Activated CD4-positive, alpha-beta T cell treated with anti-CD3 and anti-CD28 coated beads for 36 hours (primary cell): ENCODE results near the gene ABRAXAS1. TPM values are rescaled to one million over a fixed set of nuclear protein-coding genes. Genes with fewer than 3 reads are reported as not detected.

Experiments
- ATAC-seq: fragments of 200-7000 bp; cut with Tn5 transposase; one replicate; pipeline ENCODE4 v1.10.0; 2021; ENCODE audit warnings: mild to moderate bottlenecking, moderate library complexity
- CTCF ChIA-PET: fragments of 350-600 bp; sonication (Branson Sonifier 250); formaldehyde crosslinking; loops from one replicate; lab custom pipeline; 2021; ENCODE audit warnings: antibody characterized with exemption; lab: Charles Lee
- POLR2A ChIA-PET: fragments of 350-600 bp; sonication (Branson Sonifier 250); formaldehyde crosslinking; loops from one replicate; lab custom pipeline; 2021; ENCODE audit warnings: antibody characterized with exemption, inconsistent platforms; lab: Charles Lee
- DNase-seq: peaks from one replicate; pipeline ENCODE4 v3.0.0-alpha.2; 2020
- H3K27ac Mint-ChIP-seq: one replicate; pipeline ENCODE4 v1.8.0; 2021; ENCODE audit warnings: mixed read lengths
- H3K27me3 Mint-ChIP-seq: one replicate; pipeline ENCODE4 v1.8.0; 2021; ENCODE audit warnings: mixed read lengths
- H3K36me3 Mint-ChIP-seq: one replicate; pipeline ENCODE4 v1.8.0; 2021; ENCODE audit warnings: low read depth, mixed read lengths
- H3K4me1 Mint-ChIP-seq: one replicate; pipeline ENCODE4 v1.8.0; 2021; ENCODE audit warnings: mixed read lengths
- H3K4me3 Mint-ChIP-seq: one replicate; pipeline ENCODE4 v1.8.0; 2021; ENCODE audit warnings: mild to moderate bottlenecking, moderate library complexity, mixed read lengths
- H3K9me3 Mint-ChIP-seq: one replicate; pipeline ENCODE4 v1.8.0; 2021; ENCODE audit warnings: low read depth, mixed read lengths
- intact Hi-C, 2 experiments: fragments of 100-400 bp; cut with DNase I in 1 of 2; cut with micrococcal nuclease in 1 of 2; formaldehyde crosslinking; loops; one replicate each; pipeline versions ENCODE4 v1.14.2 to v1.15.1; 2022 to 2024; cut with DNase I, micrococcal nuclease
- total RNA-seq, 2 experiments: library from RNA; stranded (reverse); gene quantifications; one replicate each; pipeline ENCODE4 v1.2.3, GENCODE V29; 2021

ABRAXAS1 gene
- total RNA-seq, 2 experiments from 2014 or later = 19.2 to 22.6 TPM

- Mint-ChIP-seq H3K9me3 (no peaks in the 10 kb centered on the region), H3K4me1 (peaks cover 39% of the 10 kb centered on the region), H3K36me3 (peaks cover 54% of the 10 kb centered on the region), H3K27ac (peak overlapping the region; percentile 99), H3K4me3 (peak overlapping the region; percentile 97), H3K27me3 (no peaks in the 10 kb centered on the region)
- CTCF ChIA-PET = interaction anchor here (1.0 to 1.7 kb wide), 2 partner anchors 10 to 34 kb away, joined by 3 to 8 read pairs; no protein-coding TSS in a partner anchor
- no peak for ATAC-seq
- no peak for DNase-seq
- POLR2A ChIA-PET = interaction anchor here (0.6 to 1.3 kb wide), 2 partner anchors 10 to 442 kb away, joined by 3 to 5 read pairs; no protein-coding TSS in a partner anchor
- intact Hi-C loops = loop anchor here (1.0 to 10.0 kb wide), 16 partner anchors 31 to 1128 kb away; partner anchors contain the start of genes PLAC8 (in 2 of the 2), THAP9 (in 2 of the 2), ABRAXAS1 (in 1 of the 2) and CDS1 (in 1 of the 2)
These were observed 30.2 kb downstream of the ABRAXAS1 start for GRCh38 chr4:83454686-83455085.

GRCh38 chr4:83449009-83449408 lies 35.9 kb downstream of the ABRAXAS1 start:
- no peak overlapping the region for H3K4me3 Mint-ChIP-seq
- ChIA-PET CTCF (interaction anchor here (0.7 kb wide), 1 partner anchor 37 kb away, joined by 3 read pairs; no protein-coding TSS in a partner anchor), POLR2A (no interaction called here)
- peaks cover 34% of the 10 kb centered on the region for H3K36me3 Mint-ChIP-seq
- H3K4me1 Mint-ChIP-seq = peaks cover 21% of the 10 kb centered on the region
- intact Hi-C loops = no loop called here
- ATAC-seq (no peak), DNase-seq (no peak)
- H3K9me3 Mint-ChIP-seq = no peaks in the 10 kb centered on the region
- no peaks in the 10 kb centered on the region for H3K27me3 Mint-ChIP-seq
- no peak overlapping the region for H3K27ac Mint-ChIP-seq

GRCh38 chr4:83440899-83441298 lies 44.0 kb downstream of the ABRAXAS1 start:
- CTCF ChIA-PET = interaction anchor here (0.6 to 1.5 kb wide), 4 partner anchors 11 to 1040 kb away, joined by 3 to 6 read pairs (median 3); no protein-coding TSS in a partner anchor
- ATAC-seq = no peak
- Mint-ChIP-seq H3K9me3 (no peaks in the 10 kb centered on the region), H3K4me3 (no peak overlapping the region), H3K36me3 (peaks cover 20% of the 10 kb centered on the region), H3K27ac (no peak overlapping the region), H3K27me3 (no peaks in the 10 kb centered on the region), H3K4me1 (no peaks in the 10 kb centered on the region)
- intact Hi-C loops = no loop called here
- no peak for DNase-seq
- POLR2A ChIA-PET = interaction anchor here (0.5 kb wide), 1 partner anchor 136 kb away, joined by 3 read pairs; no protein-coding TSS in a partner anchor

GRCh38 chr4:83440148-83440814 lies 44.6 kb downstream of the ABRAXAS1 start:
- Mint-ChIP-seq H3K27ac (no peak overlapping the region), H3K9me3 (no peaks in the 10 kb centered on the region), H3K4me1 (peaks cover 3% of the 10 kb centered on the region), H3K36me3 (peaks cover 23% of the 10 kb centered on the region), H3K4me3 (no peak overlapping the region), H3K27me3 (no peaks in the 10 kb centered on the region)
- ATAC-seq (no peak), DNase-seq (no peak)
- ChIA-PET POLR2A (no interaction called here), CTCF (interaction anchor here (1.1 to 1.5 kb wide), 2 partner anchors 19 to 36 kb away, joined by 3 read pairs; no protein-coding TSS in a partner anchor)
- intact Hi-C loops = no loop called here

- no peak for DNase-seq
- POLR2A ChIA-PET = no interaction called here
- H3K27me3 Mint-ChIP-seq = no peaks in the 10 kb centered on the region
- H3K9me3 Mint-ChIP-seq = no peaks in the 10 kb centered on the region
- CTCF ChIA-PET = no interaction called here
- H3K4me3 Mint-ChIP-seq = no peak overlapping the region
- no peak overlapping the region for H3K27ac Mint-ChIP-seq
- peaks cover 3% of the 10 kb centered on the region for H3K4me1 Mint-ChIP-seq
- intact Hi-C loops = no loop called here
- H3K36me3 Mint-ChIP-seq = peaks cover 23% of the 10 kb centered on the region
- ATAC-seq = no peak
These were observed 46.2 kb downstream of the ABRAXAS1 start for GRCh38 chr4:83438719-83439118.

- Mint-ChIP-seq H3K9me3 (no peaks in the 10 kb centered on the region), H3K4me3 (no peak overlapping the region), H3K27me3 (no peaks in the 10 kb centered on the region), H3K36me3 (peaks cover 18% of the 10 kb centered on the region), H3K27ac (no peak overlapping the region), H3K4me1 (peaks cover 3% of the 10 kb centered on the region)
- ATAC-seq (no peak), DNase-seq (no peak)
- ChIA-PET CTCF (interaction anchor here (1.0 kb wide), 1 partner anchor 19 kb away, joined by 3 read pairs; no protein-coding TSS in a partner anchor), POLR2A (no interaction called here)
- intact Hi-C loops = no loop called here
These were observed 48.2 kb downstream of the ABRAXAS1 start for GRCh38 chr4:83436680-83437079.

- intact Hi-C loops = no loop called here
- no peak for DNase-seq
- no peaks in the 10 kb centered on the region for H3K9me3 Mint-ChIP-seq
- no peak overlapping the region for H3K27ac Mint-ChIP-seq
- no peak overlapping the region for H3K4me3 Mint-ChIP-seq
- ATAC-seq = no peak
- CTCF ChIA-PET = no interaction called here
- POLR2A ChIA-PET = no interaction called here
- H3K4me1 Mint-ChIP-seq = peaks cover 5% of the 10 kb centered on the region
- peaks cover 21% of the 10 kb centered on the region for H3K36me3 Mint-ChIP-seq
- H3K27me3 Mint-ChIP-seq = no peaks in the 10 kb centered on the region
These were observed 53.7 kb downstream of the ABRAXAS1 start for GRCh38 chr4:83431200-83431599.

GRCh38 chr4:83418211-83418610 lies 66.7 kb downstream of the ABRAXAS1 start:
- ChIA-PET CTCF (interaction anchor here (1.1 to 1.4 kb wide), 2 partner anchors 9 to 19 kb away, joined by 3 read pairs; no protein-coding TSS in a partner anchor), POLR2A (no interaction called here)
- Mint-ChIP-seq H3K36me3 (peaks cover 23% of the 10 kb centered on the region), H3K4me3 (no peak overlapping the region), H3K9me3 (no peaks in the 10 kb centered on the region), H3K4me1 (no peaks in the 10 kb centered on the region), H3K27ac (no peak overlapping the region), H3K27me3 (no peaks in the 10 kb centered on the region)
- intact Hi-C loops = no loop called here
- no peak for ATAC-seq
- DNase-seq = no peak

- Mint-ChIP-seq H3K36me3 (peaks cover 22% of the 10 kb centered on the region), H3K4me3 (no peak overlapping the region), H3K27me3 (no peaks in the 10 kb centered on the region), H3K4me1 (no peaks in the 10 kb centered on the region), H3K27ac (peak overlapping the region; percentile 31), H3K9me3 (no peaks in the 10 kb centered on the region)
- ChIA-PET CTCF (interaction anchor here (1.1 to 1.4 kb wide), 2 partner anchors 9 to 19 kb away, joined by 3 read pairs; no protein-coding TSS in a partner anchor), POLR2A (no interaction called here)
- DNase-seq = no peak
- intact Hi-C loops = no loop called here
- no peak for ATAC-seq
These were observed 67.3 kb downstream of the ABRAXAS1 start for GRCh38 chr4:83417566-83417965.

- H3K27me3 Mint-ChIP-seq = no peaks in the 10 kb centered on the region
- ChIA-PET CTCF (interaction anchor here (1.0 kb wide), 1 partner anchor 118 kb away, joined by 3 read pairs; no protein-coding TSS in a partner anchor), POLR2A (no interaction called here)
- H3K27ac Mint-ChIP-seq = no peak overlapping the region
- H3K9me3 Mint-ChIP-seq = no peaks in the 10 kb centered on the region
- ATAC-seq = no peak
- intact Hi-C loops = no loop called here
- peaks cover 17% of the 10 kb centered on the region for H3K36me3 Mint-ChIP-seq
- no peak overlapping the region for H3K4me3 Mint-ChIP-seq
- no peak for DNase-seq
- no peaks in the 10 kb centered on the region for H3K4me1 Mint-ChIP-seq
These were observed 71.2 kb downstream of the ABRAXAS1 start for GRCh38 chr4:83413676-83414075.
